Measurements from ENCODE around the gene HELB.

HELB gene

GRCh38 chr12:66337381-66338010, 35.2 kb downstream of the HELB start:
- H3K4me3 Mint-ChIP-seq = no peak overlapping the region
- H3K4me1 Mint-ChIP-seq = no peaks in the 10 kb centered on the region
- TF ChIP-seq CTCF (IDR thresholded peaks at IDR 0.05; ENCODE audit: unreplicated experiment in 3 of 3) = no peak
- H3K9me3 Mint-ChIP-seq = peaks cover 24% of the 10 kb centered on the region
- H3K27ac Mint-ChIP-seq = no peak overlapping the region
- H3K36me3 Mint-ChIP-seq (ENCODE audit: low read depth) = peaks cover 52% of the 10 kb centered on the region
- no peaks in the 10 kb centered on the region for H3K27me3 Mint-ChIP-seq (ENCODE audit: low read depth)

DNA sequence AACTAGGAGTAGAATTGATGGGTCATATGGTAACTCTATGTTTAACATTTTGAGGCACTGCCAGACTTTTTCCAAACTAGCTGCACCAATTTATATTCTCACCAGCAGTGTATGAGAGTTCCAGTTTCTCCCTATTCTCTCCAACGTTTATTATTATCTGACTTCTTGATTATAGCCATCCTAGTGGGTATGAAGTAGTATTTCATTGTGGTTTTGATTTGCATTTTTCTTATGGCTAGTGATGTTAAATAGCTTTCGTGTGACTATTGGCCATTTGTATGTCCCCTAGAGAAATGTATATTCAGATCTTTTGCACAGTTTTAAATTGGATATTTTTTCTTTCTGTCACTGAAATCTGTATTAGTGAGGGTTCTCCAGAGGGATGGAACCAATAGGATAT, 37.8 kb downstream of the HELB start:
- Mint-ChIP-seq H3K4me1 (no peaks in the 10 kb centered on the region), H3K4me3 (no peak overlapping the region), H3K36me3 (ENCODE audit: low read depth) (peaks cover 70% of the 10 kb centered on the region), H3K27me3 (ENCODE audit: low read depth) (no peaks in the 10 kb centered on the region), H3K27ac (no peak overlapping the region), H3K9me3 (peaks cover 43% of the 10 kb centered on the region)
- no peak for TF ChIP-seq CTCF (IDR thresholded peaks at IDR 0.05; ENCODE audit: unreplicated experiment in 3 of 3)

DNA sequence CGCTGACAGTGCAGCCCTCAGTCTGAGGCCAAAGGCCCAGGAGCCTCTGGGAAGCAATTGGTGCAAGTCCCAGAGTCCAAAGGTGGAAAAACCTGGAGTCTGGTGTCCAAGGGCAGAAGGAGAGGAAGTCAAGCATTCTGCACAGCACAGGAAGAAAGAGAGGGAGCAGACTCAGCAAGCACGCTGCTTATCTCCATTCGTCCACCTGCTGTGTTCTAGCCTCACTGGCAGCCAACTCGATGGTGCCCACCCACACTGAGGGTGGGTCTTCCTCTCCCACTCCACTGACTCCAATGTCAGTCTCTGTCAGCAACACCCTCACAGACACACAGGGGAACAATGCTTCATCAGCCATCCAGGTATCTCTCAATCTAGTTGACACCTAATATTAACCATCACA, 38.8 kb downstream of the HELB start:
- Mint-ChIP-seq H3K4me3 (no peak overlapping the region), H3K27me3 (ENCODE audit: low read depth) (no peaks in the 10 kb centered on the region), H3K36me3 (ENCODE audit: low read depth) (peaks cover 79% of the 10 kb centered on the region), H3K9me3 (peaks cover 43% of the 10 kb centered on the region), H3K4me1 (no peaks in the 10 kb centered on the region), H3K27ac (no peak overlapping the region)
- no peak for TF ChIP-seq CTCF (IDR thresholded peaks at IDR 0.05; ENCODE audit: unreplicated experiment in 3 of 3)

DNA sequence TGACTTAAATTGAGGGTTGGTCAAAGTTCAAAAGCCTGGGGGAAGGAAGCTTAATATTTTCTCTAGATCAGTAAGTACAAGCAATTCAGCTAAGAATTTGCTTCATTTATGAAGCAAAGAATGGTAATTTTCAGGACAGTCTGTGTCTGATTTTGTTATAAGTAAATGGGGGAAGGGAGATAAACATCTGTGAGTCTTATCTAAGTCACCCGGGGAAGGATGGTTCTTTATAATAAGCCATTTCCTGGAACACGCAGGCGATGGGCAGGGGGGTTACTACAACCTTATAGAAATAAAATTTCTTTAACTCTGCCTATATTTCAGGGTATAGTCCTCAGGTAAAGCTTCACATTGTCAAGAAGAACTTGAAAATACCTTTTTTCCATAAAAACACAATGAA, 42.9 kb downstream of the HELB start:
- no peak for TF ChIP-seq CTCF (IDR thresholded peaks at IDR 0.05; ENCODE audit: unreplicated experiment in 3 of 3)
- Mint-ChIP-seq H3K4me3 (no peak overlapping the region), H3K36me3 (ENCODE audit: low read depth) (peaks cover 88% of the 10 kb centered on the region), H3K4me1 (no peaks in the 10 kb centered on the region), H3K9me3 (peaks cover 36% of the 10 kb centered on the region), H3K27ac (no peak overlapping the region), H3K27me3 (ENCODE audit: low read depth) (no peaks in the 10 kb centered on the region)

DNA sequence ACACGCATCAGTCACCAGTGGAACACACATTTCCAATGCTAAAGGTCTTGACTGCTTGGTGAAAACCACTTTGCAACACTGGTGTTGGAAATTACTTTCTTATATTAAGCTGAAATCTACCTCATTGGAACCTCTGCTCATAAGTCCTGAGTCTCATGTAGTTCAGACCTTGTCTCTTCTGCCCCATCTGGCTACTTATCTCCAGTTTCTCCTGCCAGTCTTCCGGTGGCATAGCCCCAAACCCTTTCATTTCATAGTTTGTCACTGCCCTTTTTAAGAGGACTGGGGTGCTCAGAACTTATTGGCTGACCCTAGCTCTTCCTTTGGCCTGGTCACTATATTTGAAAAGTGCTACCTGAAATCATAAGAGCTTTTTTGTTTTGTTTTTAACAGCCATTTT, 43.7 kb downstream of the HELB start:
- Mint-ChIP-seq H3K27me3 (ENCODE audit: low read depth) (no peaks in the 10 kb centered on the region), H3K4me1 (no peaks in the 10 kb centered on the region), H3K36me3 (ENCODE audit: low read depth) (peaks cover 87% of the 10 kb centered on the region), H3K27ac (no peak overlapping the region), H3K9me3 (peaks cover 31% of the 10 kb centered on the region), H3K4me3 (no peak overlapping the region)
- no peak for TF ChIP-seq CTCF (IDR thresholded peaks at IDR 0.05; ENCODE audit: unreplicated experiment in 3 of 3)

DNA sequence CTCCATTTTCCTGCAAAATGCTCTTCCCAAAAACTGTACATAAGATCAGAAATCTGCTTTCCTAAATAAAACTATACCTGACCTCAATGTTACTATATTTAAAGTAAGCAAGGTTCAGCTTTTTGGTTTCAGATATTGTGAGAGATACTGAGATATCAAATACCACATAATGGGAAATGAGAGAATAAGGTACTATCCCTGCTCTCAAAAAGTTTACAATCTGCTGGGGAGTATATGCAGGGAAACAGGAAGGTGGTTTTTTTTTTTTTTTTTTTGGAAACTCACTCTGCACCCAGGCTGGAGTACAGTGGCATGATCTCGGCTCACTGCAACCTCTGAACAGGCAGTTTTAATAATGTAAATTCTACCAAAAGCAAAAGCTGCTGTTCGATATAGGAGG, 49.0 kb downstream of the HELB start:
- H3K36me3 Mint-ChIP-seq (ENCODE audit: low read depth) = peaks cover 75% of the 10 kb centered on the region
- no peaks in the 10 kb centered on the region for H3K4me1 Mint-ChIP-seq
- no peak for TF ChIP-seq CTCF (IDR thresholded peaks at IDR 0.05; ENCODE audit: unreplicated experiment in 3 of 3)
- H3K27me3 Mint-ChIP-seq (ENCODE audit: low read depth) = no peaks in the 10 kb centered on the region
- no peak overlapping the region for H3K27ac Mint-ChIP-seq
- H3K9me3 Mint-ChIP-seq = no peaks in the 10 kb centered on the region
- no peak overlapping the region for H3K4me3 Mint-ChIP-seq
